ENCODE measurements around the gene DOK3.

The DOK3 gene

GRCh38 chr5:177513500-177513899 is 3.9 kb upstream of the DOK3 start:
- no peak for DNase-seq (ENCODE audit: low read depth)
- TF ChIP-seq CTCF (conservative IDR thresholded peaks at IDR 0.05; ENCODE audit: control insufficient read depth, insufficient read depth, low read depth, low read length): no peak
- H3K4me3 ChIP-seq (ENCODE audit: control insufficient read depth, low read depth, low read length): no peak overlapping the region

GRCh38 chr5:177512736-177513380 is 3.2 kb upstream of the DOK3 start:
- TF ChIP-seq CTCF (conservative IDR thresholded peaks at IDR 0.05; ENCODE audit: control insufficient read depth, insufficient read depth, low read depth, low read length): no peak
- no peak for DNase-seq (ENCODE audit: low read depth)
- H3K4me3 ChIP-seq (ENCODE audit: control insufficient read depth, low read depth, low read length): no peak overlapping the region

GRCh38 chr5:177511796-177512675 is 2.4 kb upstream of the DOK3 start:
- no peak for TF ChIP-seq CTCF (conservative IDR thresholded peaks at IDR 0.05; ENCODE audit: control insufficient read depth, insufficient read depth, low read depth, low read length)
- no peak overlapping the region for H3K4me3 ChIP-seq (ENCODE audit: control insufficient read depth, low read depth, low read length)
- no peak for DNase-seq (ENCODE audit: low read depth)

GRCh38 chr5:177511181-177511580 is 1.6 kb upstream of the DOK3 start:
- no peak for TF ChIP-seq CTCF (conservative IDR thresholded peaks at IDR 0.05; ENCODE audit: control insufficient read depth, insufficient read depth, low read depth, low read length)
- no peak for DNase-seq (ENCODE audit: low read depth)
- no peak overlapping the region for H3K4me3 ChIP-seq (ENCODE audit: control insufficient read depth, low read depth, low read length)

GRCh38 chr5:177510567-177511053 is 984 bp upstream of the DOK3 start:
- no peak for TF ChIP-seq CTCF (conservative IDR thresholded peaks at IDR 0.05; ENCODE audit: control insufficient read depth, insufficient read depth, low read depth, low read length)
- DNase-seq (ENCODE audit: low read depth): no peak
- H3K4me3 ChIP-seq (ENCODE audit: control insufficient read depth, low read depth, low read length): no peak overlapping the region

GRCh38 chr5:177509991-177510566 is 453 bp upstream of the DOK3 start:
- TF ChIP-seq CTCF (conservative IDR thresholded peaks at IDR 0.05; ENCODE audit: control insufficient read depth, insufficient read depth, low read depth, low read length): no peak
- DNase-seq (ENCODE audit: low read depth): no peak
- H3K4me3 ChIP-seq (ENCODE audit: control insufficient read depth, low read depth, low read length): no peak overlapping the region

Measured in fibroblast of mammary gland (primary cell).